Neural progenitor cell (in vitro differentiated cells): ENCODE data around the gene SPC24. TPM values are rescaled to one million over a fixed set of nuclear protein-coding genes. Genes with fewer than 3 reads are reported as not detected.

Experiments
- DNase-seq: peaks from one replicate; pipeline ENCODE4 v3.0.0-alpha.2; 2016; ENCODE audit warnings: low spot score
- H2AFZ ChIP-seq: fragments of 200-600 bp; sonication (generic); replicated peaks from 2 replicates; pipeline ENCODE4 v1.6.1; 2016; ENCODE audit warnings: antibody characterized with exemption
- H3F3A ChIP-seq: fragments of 200-600 bp; sonication (generic); 2 replicates; pipeline ENCODE4 v1.6.1; 2016; ENCODE audit warnings: antibody characterized with exemption, low read depth
- H3K27ac ChIP-seq: fragments of 200-600 bp; sonication (generic); 2 replicates; pipeline ENCODE4 v1.5.1; 2016; ENCODE audit warnings: mild to moderate bottlenecking
- H3K27me3 ChIP-seq: fragments of 200-600 bp; sonication (generic); 2 replicates; pipeline ENCODE4 v1.6.1; 2016; ENCODE audit warnings: mild to moderate bottlenecking, moderate library complexity
- H3K36me3 ChIP-seq: fragments of 200-600 bp; sonication (generic); 2 replicates; pipeline ENCODE4 v1.5.1; 2016
- H3K4me1 ChIP-seq: fragments of 200-600 bp; sonication (generic); 2 replicates; pipeline ENCODE4 v1.6.1; 2016; ENCODE audit warnings: mixed run types
- H3K4me2 ChIP-seq: fragments of 200-600 bp; sonication (generic); 2 replicates; pipeline ENCODE4 v1.6.1; 2016
- H3K4me3 ChIP-seq: fragments of 200-600 bp; sonication (generic); 2 replicates; pipeline ENCODE4 v1.5.1; 2016
- H3K79me2 ChIP-seq: fragments of 200-600 bp; sonication (generic); 2 replicates; pipeline ENCODE4 v1.6.1; 2016; ENCODE audit warnings: low read depth
- H3K9ac ChIP-seq: fragments of 200-600 bp; sonication (generic); 2 replicates; pipeline ENCODE4 v1.6.1; 2016
- H3K9me3 ChIP-seq: fragments of 200-600 bp; sonication (generic); 2 replicates; pipeline ENCODE4 v1.5.1; 2016; ENCODE audit warnings: low read depth
- H4K20me1 ChIP-seq: fragments of 200-600 bp; sonication (generic); 2 replicates; pipeline ENCODE4 v1.6.1; 2016; ENCODE audit warnings: low read depth
- H3K27ac Mint-ChIP-seq: 3 replicates; pipeline ENCODE4 v1.8.0; 2021; ENCODE audit warnings: mixed read lengths
- H3K27me3 Mint-ChIP-seq: 2 replicates; pipeline ENCODE4 v1.8.0; 2022; ENCODE audit warnings: low read depth, mild to moderate bottlenecking, inconsistent platforms, moderate library complexity, mixed read lengths; ENCODE audit not compliant: insufficient read depth
- H3K36me3 Mint-ChIP-seq: 3 replicates; pipeline ENCODE4 v1.8.0; 2021; ENCODE audit warnings: mixed read lengths
- H3K4me1 Mint-ChIP-seq: 3 replicates; pipeline ENCODE4 v1.8.0; 2021; ENCODE audit warnings: mixed read lengths
- H3K4me3 Mint-ChIP-seq: 3 replicates; pipeline ENCODE4 v1.8.0; 2021; ENCODE audit warnings: mild to moderate bottlenecking, moderate library complexity, mixed read lengths
- H3K9me3 Mint-ChIP-seq: 3 replicates; pipeline ENCODE4 v1.8.0; 2020; ENCODE audit warnings: mixed read lengths
- EZH2 ChIP-seq: fragments of 200-600 bp; sonication (generic); IDR thresholded peaks from 2 replicates; pipeline ENCODE4 v1.6.1; 2017; ENCODE audit warnings: antibody characterized with exemption, mild to moderate bottlenecking, moderate library complexity
- EZH2phosphoT487 ChIP-seq: fragments of 200-600 bp; sonication (generic); IDR thresholded peaks from 2 replicates; pipeline ENCODE4 v1.6.1; 2017; ENCODE audit warnings: antibody characterized with exemption
- total RNA-seq: library from RNA; depleted of rRNA; stranded (reverse); fragments of >200 nt; gene quantifications from 2 replicates; pipeline ENCODE4 v1.2.3, GENCODE V29; 2015; ENCODE audit warnings: low replicate concordance
- TF ChIP-seq, protein P1 (sequence below): fragments of 200-600 bp; sonication (generic); IDR thresholded peaks from 2 replicates; pipeline ENCODE4 v1.5.1; 2017; ENCODE audit warnings: antibody characterized with exemption, mild to moderate bottlenecking

The SPC24 gene
- total RNA-seq, 1 donor from 2014 or later, result 57.1 TPM

DNA sequence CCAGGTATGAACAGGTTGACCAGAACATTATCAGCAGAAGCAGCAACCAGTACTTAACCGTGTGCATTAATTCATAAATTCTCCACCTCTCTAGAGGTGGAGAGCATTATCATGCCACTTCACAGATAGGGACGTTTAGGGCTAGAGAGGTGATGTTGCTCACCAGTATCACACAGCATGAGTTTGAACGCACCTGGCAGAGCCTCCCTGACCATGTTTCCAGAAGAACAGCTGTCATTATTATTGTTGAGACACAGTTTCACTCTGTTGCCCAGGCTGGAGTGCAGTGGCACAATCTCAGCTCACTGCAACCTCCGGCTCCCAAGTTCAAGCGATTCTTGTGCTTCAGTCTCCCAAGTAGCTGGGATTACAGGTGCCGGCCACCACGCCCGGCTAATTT lies 34.9 kb upstream of the SPC24 start:
- H2AFZ ChIP-seq, result no peak overlapping the region
- DNase-seq, result no peak
- H3K4me3 Mint-ChIP-seq, result no peak overlapping the region
- no peak for TF ChIP-seq EZH2phosphoT487
- TF ChIP-seq, protein P1, sequence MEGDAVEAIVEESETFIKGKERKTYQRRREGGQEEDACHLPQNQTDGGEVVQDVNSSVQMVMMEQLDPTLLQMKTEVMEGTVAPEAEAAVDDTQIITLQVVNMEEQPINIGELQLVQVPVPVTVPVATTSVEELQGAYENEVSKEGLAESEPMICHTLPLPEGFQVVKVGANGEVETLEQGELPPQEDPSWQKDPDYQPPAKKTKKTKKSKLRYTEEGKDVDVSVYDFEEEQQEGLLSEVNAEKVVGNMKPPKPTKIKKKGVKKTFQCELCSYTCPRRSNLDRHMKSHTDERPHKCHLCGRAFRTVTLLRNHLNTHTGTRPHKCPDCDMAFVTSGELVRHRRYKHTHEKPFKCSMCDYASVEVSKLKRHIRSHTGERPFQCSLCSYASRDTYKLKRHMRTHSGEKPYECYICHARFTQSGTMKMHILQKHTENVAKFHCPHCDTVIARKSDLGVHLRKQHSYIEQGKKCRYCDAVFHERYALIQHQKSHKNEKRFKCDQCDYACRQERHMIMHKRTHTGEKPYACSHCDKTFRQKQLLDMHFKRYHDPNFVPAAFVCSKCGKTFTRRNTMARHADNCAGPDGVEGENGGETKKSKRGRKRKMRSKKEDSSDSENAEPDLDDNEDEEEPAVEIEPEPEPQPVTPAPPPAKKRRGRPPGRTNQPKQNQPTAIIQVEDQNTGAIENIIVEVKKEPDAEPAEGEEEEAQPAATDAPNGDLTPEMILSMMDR, result no peak
- TF ChIP-seq EZH2, result no peak
- no peaks in the 10 kb centered on the region for H3K27me3 ChIP-seq
- no peaks in the 10 kb centered on the region for H3K9me3 Mint-ChIP-seq
- H3K27ac ChIP-seq, result no peak overlapping the region
- H3K4me3 ChIP-seq, result no peak overlapping the region
- H3K9me3 ChIP-seq, result no peaks in the 10 kb centered on the region
- no peaks in the 10 kb centered on the region for H3K36me3 ChIP-seq
- H3K27ac Mint-ChIP-seq, result no peak overlapping the region
- H3K27me3 Mint-ChIP-seq, result peaks cover 3% of the 10 kb centered on the region
- H3K4me2 ChIP-seq, result no peak overlapping the region
- H3K4me1 ChIP-seq, result no peaks in the 10 kb centered on the region
- H3K9ac ChIP-seq, result no peak overlapping the region
- peaks cover 3% of the 10 kb centered on the region for H3F3A ChIP-seq
- no peaks in the 10 kb centered on the region for H4K20me1 ChIP-seq
- no peaks in the 10 kb centered on the region for H3K79me2 ChIP-seq
- peaks cover 5% of the 10 kb centered on the region for H3K4me1 Mint-ChIP-seq
- H3K36me3 Mint-ChIP-seq, result peaks cover 5% of the 10 kb centered on the region

DNA sequence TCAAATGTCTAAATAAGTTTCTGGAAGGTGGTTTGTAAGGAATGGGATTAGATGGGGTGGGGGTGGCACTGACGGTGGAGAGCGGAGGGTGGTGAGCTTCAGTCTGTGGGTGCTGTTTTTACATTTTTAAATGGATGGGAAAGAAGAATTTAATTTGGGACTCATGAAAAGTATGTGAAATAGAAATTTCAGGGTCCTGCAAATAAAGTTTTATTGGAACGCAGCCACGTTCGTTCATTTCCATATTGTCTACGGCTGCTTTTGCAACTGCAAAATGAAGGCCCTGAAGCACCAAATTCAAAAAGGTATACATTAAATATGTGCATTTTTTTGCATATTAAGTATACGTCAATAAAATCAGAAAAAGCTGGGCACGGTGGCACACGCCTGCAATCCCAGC lies 31.9 kb upstream of the SPC24 start:
- peak overlapping the region; percentile 71 for H3K27ac Mint-ChIP-seq
- H3K4me1 Mint-ChIP-seq, result peaks cover 4% of the 10 kb centered on the region
- H3K4me3 ChIP-seq, result no peak overlapping the region
- no peak overlapping the region for H3K27ac ChIP-seq
- TF ChIP-seq EZH2 (no peak), EZH2phosphoT487 (no peak)
- TF ChIP-seq, protein P1, result no peak
- no peaks in the 10 kb centered on the region for H3K9me3 ChIP-seq
- H2AFZ ChIP-seq, result no peak overlapping the region
- H3F3A ChIP-seq, result peaks cover 2% of the 10 kb centered on the region
- no peaks in the 10 kb centered on the region for H4K20me1 ChIP-seq
- DNase-seq, result no peak
- H3K4me2 ChIP-seq, result no peak overlapping the region
- H3K36me3 ChIP-seq, result no peaks in the 10 kb centered on the region
- H3K27me3 Mint-ChIP-seq, result no peaks in the 10 kb centered on the region
- no peaks in the 10 kb centered on the region for H3K27me3 ChIP-seq
- no peak overlapping the region for H3K9ac ChIP-seq
- no peak overlapping the region for H3K4me3 Mint-ChIP-seq
- no peaks in the 10 kb centered on the region for H3K79me2 ChIP-seq
- H3K4me1 ChIP-seq, result no peaks in the 10 kb centered on the region
- no peaks in the 10 kb centered on the region for H3K9me3 Mint-ChIP-seq
- peaks cover 12% of the 10 kb centered on the region for H3K36me3 Mint-ChIP-seq

DNA sequence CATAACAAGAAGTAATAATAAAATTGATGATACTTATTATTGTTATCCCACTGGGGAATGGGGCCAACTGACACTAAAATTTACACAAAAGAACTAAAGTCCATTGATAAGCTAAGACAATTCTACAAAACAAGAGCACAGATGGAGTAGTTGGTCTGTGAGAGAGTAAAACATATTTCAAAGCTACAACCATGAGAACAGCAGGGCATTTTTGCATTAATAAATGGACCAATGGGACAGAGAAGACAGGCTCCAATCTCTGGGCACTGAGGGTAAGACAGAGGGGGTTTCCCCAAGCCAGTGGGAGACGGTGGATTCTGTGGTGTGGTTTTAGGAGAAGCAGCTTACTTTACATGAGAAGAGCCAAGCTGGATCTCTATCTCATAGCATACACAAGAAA lies 27.4 kb upstream of the SPC24 start:
- H3K79me2 ChIP-seq, result no peaks in the 10 kb centered on the region
- H4K20me1 ChIP-seq, result no peaks in the 10 kb centered on the region

More for the DNA sequence above, 27.4 kb upstream of the SPC24 start:
- H3K4me3 ChIP-seq, result no peak overlapping the region
- no peak overlapping the region for H3K4me2 ChIP-seq
- no peak overlapping the region for H2AFZ ChIP-seq
- no peaks in the 10 kb centered on the region for H3K9me3 ChIP-seq
- TF ChIP-seq, protein P1, result no peak
- Mint-ChIP-seq H3K27me3 (no peaks in the 10 kb centered on the region), H3K4me3 (no peak overlapping the region), H3K36me3 (peaks cover 12% of the 10 kb centered on the region), H3K9me3 (no peaks in the 10 kb centered on the region), H3K4me1 (peaks cover 4% of the 10 kb centered on the region), H3K27ac (no peak overlapping the region)
- H3K4me1 ChIP-seq, result no peaks in the 10 kb centered on the region
- no peaks in the 10 kb centered on the region for H3F3A ChIP-seq
- H3K36me3 ChIP-seq, result no peaks in the 10 kb centered on the region
- no peaks in the 10 kb centered on the region for H3K27me3 ChIP-seq
- H3K9ac ChIP-seq, result no peak overlapping the region
- H3K27ac ChIP-seq, result no peak overlapping the region
- no peak for DNase-seq
